Neural cell (in vitro differentiated cells): ENCODE results near the gene SRSF5. TPM values are rescaled to one million over a fixed set of nuclear protein-coding genes. Genes with fewer than 3 reads are reported as not detected.

Experiments
- H2AFZ ChIP-seq: fragments of 200-600, 300-800 bp; sonication (generic), shearing (Covaris generic); 2 replicates; pipeline ENCODE4 v1.6.0; 2014; ENCODE audit warnings: low read depth, mild to moderate bottlenecking, antibody characterized with exemption, low read length, moderate library complexity
- H3F3A ChIP-seq: fragments of 200-600 bp; shearing (Covaris generic); 2 replicates; pipeline ENCODE4 v1.6.1; 2016; ENCODE audit warnings: mild to moderate bottlenecking, moderate library complexity, mixed read lengths, antibody characterized with exemption, low read length; ENCODE audit not compliant: insufficient read depth, poor library complexity, severe bottlenecking
- H3K27ac ChIP-seq: fragments of 200-600, 300-800 bp; sonication (generic), shearing (Covaris generic); 2 replicates; pipeline ENCODE4 v1.5.1; 2014; ENCODE audit warnings: mild to moderate bottlenecking, low read length, moderate library complexity
- H3K27me3 ChIP-seq: fragments of 300-800, 200-600 bp; sonication (generic), shearing (Covaris generic); 2 replicates; pipeline ENCODE4 v1.6.0; 2014; ENCODE audit warnings: mild to moderate bottlenecking, low read depth, low read length, moderate library complexity; ENCODE audit not compliant: insufficient read depth
- H3K36me3 ChIP-seq: fragments of 300-800, 200-600 bp; sonication (generic), shearing (Covaris generic); 2 replicates; pipeline ENCODE4 v1.5.1; 2014; ENCODE audit warnings: mild to moderate bottlenecking, antibody characterized with exemption, low read length, moderate library complexity; ENCODE audit not compliant: insufficient read depth
- H3K4me2 ChIP-seq: fragments of 300-800, 200-600 bp; sonication (generic), shearing (Covaris generic); 2 replicates; pipeline ENCODE4 v1.6.0; 2014; ENCODE audit warnings: mild to moderate bottlenecking, low read length
- H3K4me3 ChIP-seq: fragments of 300-800, 200-600 bp; sonication (generic), shearing (Covaris generic); 2 replicates; pipeline ENCODE4 v1.5.1; 2014; ENCODE audit warnings: mild to moderate bottlenecking, low read length, moderate library complexity
- H3K79me2 ChIP-seq: fragments of 200-600 bp; shearing (Covaris generic); replicated peaks from 2 replicates; pipeline ENCODE4 v1.6.0; 2014; ENCODE audit warnings: mild to moderate bottlenecking, low read length, moderate library complexity; ENCODE audit not compliant: insufficient read depth
- H3K9ac ChIP-seq: fragments of 300-800, 200-600 bp; sonication (generic), shearing (Covaris generic); 2 replicates; pipeline ENCODE4 v1.6.1; 2016; ENCODE audit warnings: mild to moderate bottlenecking, low read length, mixed read lengths
- H3K9me2 ChIP-seq: fragments of 200-600 bp; shearing (Covaris generic); 2 replicates; pipeline ENCODE4 v1.6.1; 2016; ENCODE audit warnings: mild to moderate bottlenecking, low read length, mixed read lengths; ENCODE audit not compliant: insufficient read depth
- H3K9me3 ChIP-seq: fragments of 200-600, 300-800 bp; sonication (generic), shearing (Covaris generic); 2 replicates; pipeline ENCODE4 v1.6.1; 2016; ENCODE audit warnings: mild to moderate bottlenecking, mixed run types, low read length, moderate library complexity, mixed read lengths
- H4K20me1 ChIP-seq: fragments of 200-600 bp; shearing (Covaris generic); 2 replicates; pipeline ENCODE4 v1.6.1; 2016; ENCODE audit warnings: mild to moderate bottlenecking, mixed run types; ENCODE audit not compliant: insufficient read depth
- CTCF ChIP-seq: fragments of 450-650 bp; IDR thresholded peaks from 2 replicates; pipeline ENCODE4 v1.5.1; 2014; ENCODE audit warnings: antibody characterized with exemption, mild to moderate bottlenecking, moderate library complexity; ENCODE audit not compliant: poor library complexity, severe bottlenecking
- EP300 ChIP-seq: fragments of 450-650 bp; conservative IDR thresholded peaks from 2 replicates; pipeline ENCODE4 v1.6.1; 2014; ENCODE audit warnings: antibody characterized with exemption, mild to moderate bottlenecking, moderate library complexity; ENCODE audit not compliant: poor library complexity, severe bottlenecking
- EZH2 ChIP-seq: fragments of 200-600, 300-800 bp; shearing (Covaris generic), sonication (generic); IDR thresholded peaks from 2 replicates; pipeline ENCODE4 v1.6.1; 2014; ENCODE audit warnings: antibody characterized with exemption, low read length, borderline replicate concordance, mild to moderate bottlenecking; ENCODE audit not compliant: insufficient read depth, poor library complexity, severe bottlenecking
- MXI1 ChIP-seq: fragments of 450-650 bp; conservative IDR thresholded peaks from 2 replicates; pipeline ENCODE4 v1.6.1; 2014; ENCODE audit warnings: antibody characterized with exemption, mild to moderate bottlenecking; ENCODE audit not compliant: poor library complexity, severe bottlenecking
- POLR2AphosphoS5 ChIP-seq: IDR thresholded peaks from 2 replicates; pipeline ENCODE4 v1.6.1; 2012
- RAD21 ChIP-seq: fragments of 450-650 bp; conservative IDR thresholded peaks from 2 replicates; pipeline ENCODE4 v1.6.1; 2014; ENCODE audit warnings: antibody characterized with exemption, mild to moderate bottlenecking, moderate library complexity
- REST ChIP-seq: IDR thresholded peaks from 2 replicates; pipeline ENCODE4 v1.6.1; 2012; ENCODE audit warnings: borderline replicate concordance
- SMC3 ChIP-seq: fragments of 450-650 bp; conservative IDR thresholded peaks from 2 replicates; pipeline ENCODE4 v1.6.1; 2014; ENCODE audit warnings: antibody characterized with exemption, mild to moderate bottlenecking, moderate library complexity; ENCODE audit not compliant: poor library complexity
- TAF1 ChIP-seq: IDR thresholded peaks from 2 replicates; pipeline ENCODE4 v1.6.1; 2012; ENCODE audit warnings: low read depth
- polyA plus RNA-seq: library from polyadenylated mRNA; depleted of rRNA; stranded (reverse); fragments of >200 nt; gene quantifications from 2 replicates; pipeline ENCODE4 v1.2.3, GENCODE V29; 2014

SRSF5 gene
- polyA plus RNA-seq, 1 donor from 2014 or later: 1,017 TPM

GRCh38 chr14:69752773-69753172, 14.2 kb upstream of the SRSF5 start:
- no peak overlapping the region for H3K4me2 ChIP-seq
- no peaks in the 10 kb centered on the region for H3K36me3 ChIP-seq
- no peak overlapping the region for H3K9ac ChIP-seq
- H3K79me2 ChIP-seq: no peaks in the 10 kb centered on the region
- H3K9me3 ChIP-seq: no peaks in the 10 kb centered on the region
- TF ChIP-seq RAD21 (no peak), POLR2AphosphoS5 (no peak), MXI1 (no peak)
- H2AFZ ChIP-seq: no peak overlapping the region
- H3K9me2 ChIP-seq: no peaks in the 10 kb centered on the region
- H3K27me3 ChIP-seq: no peaks in the 10 kb centered on the region
- no peak overlapping the region for H3K27ac ChIP-seq
- no peaks in the 10 kb centered on the region for H3F3A ChIP-seq
- H3K4me3 ChIP-seq: no peak overlapping the region
- H4K20me1 ChIP-seq: no peaks in the 10 kb centered on the region

DNA sequence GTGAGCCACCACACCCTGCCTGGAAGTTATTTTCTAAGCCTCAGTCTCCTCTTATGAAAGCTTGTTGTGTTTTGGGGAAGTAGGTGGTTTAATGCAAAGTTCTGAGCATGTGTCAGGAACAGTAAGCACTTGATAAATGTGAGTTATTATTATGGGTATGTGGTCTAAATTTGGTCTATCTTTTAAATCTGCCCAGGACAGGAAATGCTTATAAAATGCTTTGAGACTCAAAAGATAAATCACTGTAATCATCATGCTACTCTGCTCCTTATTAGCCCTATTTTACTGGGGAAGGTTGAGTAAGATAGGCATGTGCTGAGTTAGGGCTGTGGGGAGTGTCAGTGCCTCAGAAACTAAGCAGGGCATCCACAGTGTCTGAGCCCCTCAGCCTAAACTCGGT, 13.1 kb upstream of the SRSF5 start:
- Histone ChIP-seq H3K27ac (no peak overlapping the region), H3K4me3 (no peak overlapping the region), H4K20me1 (no peaks in the 10 kb centered on the region), H3F3A (no peaks in the 10 kb centered on the region), H3K79me2 (no peaks in the 10 kb centered on the region), H3K4me2 (no peak overlapping the region), H3K36me3 (no peaks in the 10 kb centered on the region), H3K9me3 (no peaks in the 10 kb centered on the region), H2AFZ (no peak overlapping the region), H3K9ac (no peak overlapping the region), H3K9me2 (no peaks in the 10 kb centered on the region), H3K27me3 (no peaks in the 10 kb centered on the region)
- no peak for TF ChIP-seq RAD21
- TF ChIP-seq EP300: no peak
- TF ChIP-seq TAF1: no peak
- TF ChIP-seq EZH2: no peak
- no peak for TF ChIP-seq CTCF
- no peak for TF ChIP-seq REST
- no peak for TF ChIP-seq MXI1

DNA sequence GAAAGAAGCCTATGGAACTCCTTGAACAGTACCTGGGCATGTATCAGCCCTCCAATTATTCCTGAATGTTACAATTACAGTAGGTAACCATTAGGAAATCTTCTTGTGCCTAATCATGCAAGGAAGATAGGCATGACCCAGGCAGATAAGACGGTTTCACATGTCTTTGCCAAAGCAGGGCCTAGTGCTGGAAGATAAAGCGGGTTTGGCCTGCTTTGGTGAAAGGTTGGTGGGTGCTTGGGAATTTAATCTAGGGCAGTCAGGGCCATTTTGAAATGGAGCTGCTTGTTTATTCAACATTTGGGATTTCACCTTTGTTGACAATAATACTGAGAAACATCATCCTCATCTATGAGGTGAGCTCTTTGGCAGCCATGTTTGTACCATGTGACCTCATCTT, 12.5 kb upstream of the SRSF5 start:
- no peaks in the 10 kb centered on the region for H3K79me2 ChIP-seq
- no peak overlapping the region for H3K9ac ChIP-seq
- H4K20me1 ChIP-seq: no peaks in the 10 kb centered on the region
- H3K4me2 ChIP-seq: no peak overlapping the region
- no peaks in the 10 kb centered on the region for H3F3A ChIP-seq
- no peaks in the 10 kb centered on the region for H3K9me3 ChIP-seq
- H3K27ac ChIP-seq: no peak overlapping the region
- H3K9me2 ChIP-seq: no peaks in the 10 kb centered on the region
- H3K4me3 ChIP-seq: no peak overlapping the region
- no peaks in the 10 kb centered on the region for H3K36me3 ChIP-seq
- no peak overlapping the region for H2AFZ ChIP-seq
- no peaks in the 10 kb centered on the region for H3K27me3 ChIP-seq
- TF ChIP-seq EZH2 (no peak), SMC3 (no peak), CTCF (no peak), RAD21 (no peak), MXI1 (no peak), POLR2AphosphoS5 (no peak), EP300 (no peak)
